ENCODE data around the gene KLC1.
"Not testable (repeated sequence)": the region's sequence is repeated elsewhere in the genome, so short reads cannot be mapped to it uniquely, and the experiment has no call there.

The KLC1 gene

GRCh38 chr14:103628684-103629502, at the start of gene KLC1:
TSS of gene KLC1 (plus strand) at chr14:103629211. CDS start at chr14:103654565, 25,354 bp downstream.
- peak; percentile 92 for DNase-seq (ENCODE audit: low spot score)

GRCh38 chr14:103581206-103581605, 47.8 kb upstream of the KLC1 start:
- DNase-seq (ENCODE audit: low spot score) = no peak

GRCh38 chr14:103581954-103582703, 46.9 kb upstream of the KLC1 start:
- DNase-seq (ENCODE audit: low spot score) = no peak

GRCh38 chr14:103584326-103584915, 44.6 kb upstream of the KLC1 start:
- DNase-seq (ENCODE audit: low spot score) = no peak

DNA sequence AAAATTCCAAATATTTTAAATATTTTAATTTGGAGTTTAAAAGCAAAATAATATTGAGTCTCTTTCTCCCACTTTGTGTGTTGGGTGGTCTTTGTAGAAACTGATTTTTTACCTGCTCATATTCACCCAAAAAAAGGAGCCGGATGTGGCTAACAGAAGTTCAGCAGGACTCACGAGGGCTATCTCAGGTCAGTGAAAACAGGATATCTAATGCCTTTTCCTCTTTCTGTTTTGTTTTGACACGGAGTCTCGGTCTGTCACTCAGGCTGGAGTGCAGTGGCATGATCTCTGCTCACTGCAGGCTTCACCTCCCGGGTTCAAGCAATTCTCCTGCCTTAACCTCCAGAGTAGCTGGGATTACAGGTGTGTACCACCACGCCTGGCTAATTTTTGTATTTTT, 35.4 kb upstream of the KLC1 start:
- DNase-seq (ENCODE audit: low spot score) = no peak

DNA sequence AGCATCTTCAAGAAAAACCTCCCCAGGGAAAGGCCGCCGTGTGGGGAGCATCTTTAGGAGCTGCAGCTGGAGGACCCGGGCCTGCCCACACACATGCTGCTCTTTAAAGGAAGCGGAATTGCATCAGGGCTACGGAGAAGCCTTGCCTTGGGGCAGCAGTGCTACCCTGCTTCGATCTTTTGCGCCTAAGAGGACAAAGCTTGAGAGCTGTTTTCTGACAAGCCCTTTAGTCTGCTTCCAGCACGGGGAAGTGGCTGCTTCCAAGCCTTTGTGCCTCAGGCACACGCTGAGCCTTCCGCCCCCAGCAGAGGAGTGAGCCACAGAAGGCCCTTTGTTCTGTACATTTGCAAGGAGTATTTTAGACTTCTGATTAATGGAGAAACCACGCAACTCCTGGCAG, 34.7 kb upstream of the KLC1 start:
- no peak for DNase-seq (ENCODE audit: low spot score)

DNA sequence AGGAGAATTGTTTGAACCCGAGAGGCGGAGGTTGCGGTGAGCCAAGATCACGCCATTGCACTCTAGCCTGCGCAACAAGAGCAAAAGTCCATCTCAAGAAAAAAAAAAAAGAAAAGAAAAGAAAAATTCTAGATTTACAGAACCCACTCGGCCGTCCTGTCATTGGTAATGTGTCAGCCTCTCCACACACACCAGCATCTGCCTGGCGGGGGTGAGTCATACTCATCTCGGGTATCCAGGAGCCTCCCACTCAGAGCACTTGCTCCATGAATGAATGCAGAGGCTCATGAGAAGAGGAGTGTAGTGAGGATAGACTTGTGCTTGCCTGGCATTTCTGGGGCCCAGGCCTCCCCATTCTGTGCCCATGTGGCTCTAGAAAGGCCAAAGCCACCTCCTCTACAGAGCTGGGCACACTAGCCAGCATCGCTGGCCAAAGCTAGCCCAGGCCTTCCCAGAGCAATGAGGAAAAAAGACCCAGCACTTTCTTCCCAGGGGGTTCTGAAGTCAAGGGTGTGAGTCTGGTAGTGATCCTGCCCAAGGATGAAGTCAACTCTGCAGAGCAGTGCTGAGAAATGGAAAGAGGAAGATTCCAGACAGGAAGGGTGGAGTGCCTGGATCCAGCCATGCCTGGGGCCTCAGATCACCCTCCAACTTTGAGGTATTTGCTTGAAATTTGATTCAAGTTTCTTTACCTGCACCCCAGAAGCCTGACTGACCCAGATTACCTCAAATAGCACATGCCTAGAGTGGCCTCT, 31.2 kb upstream of the KLC1 start:
- DNase-seq (ENCODE audit: low spot score) = peak; percentile 93

- DNase-seq (ENCODE audit: low spot score) = no peak
These were observed 28.5 kb upstream of the KLC1 start for GRCh38 chr14:103600503-103600902.

DNA sequence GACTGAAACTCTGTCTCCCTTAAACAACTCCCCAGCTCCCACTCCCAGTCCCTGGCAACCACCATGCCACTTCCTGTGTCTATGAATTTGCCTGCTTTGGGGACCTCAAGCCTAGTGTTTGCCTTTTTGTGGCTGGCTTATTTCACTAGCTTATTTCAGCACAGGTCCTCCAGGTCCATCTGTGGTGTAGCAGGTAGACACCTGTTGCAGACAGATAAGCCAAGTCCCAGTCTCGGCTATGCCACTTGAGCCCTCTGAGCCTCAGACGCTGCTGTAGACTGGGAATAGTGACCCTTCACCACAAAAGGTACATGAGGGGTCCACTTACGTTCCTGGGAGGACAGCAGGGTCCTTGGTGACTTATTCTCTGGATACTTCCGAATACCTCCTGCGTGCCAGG, 24.4 kb upstream of the KLC1 start:
- DNase-seq (ENCODE audit: low spot score) = no peak

DNA sequence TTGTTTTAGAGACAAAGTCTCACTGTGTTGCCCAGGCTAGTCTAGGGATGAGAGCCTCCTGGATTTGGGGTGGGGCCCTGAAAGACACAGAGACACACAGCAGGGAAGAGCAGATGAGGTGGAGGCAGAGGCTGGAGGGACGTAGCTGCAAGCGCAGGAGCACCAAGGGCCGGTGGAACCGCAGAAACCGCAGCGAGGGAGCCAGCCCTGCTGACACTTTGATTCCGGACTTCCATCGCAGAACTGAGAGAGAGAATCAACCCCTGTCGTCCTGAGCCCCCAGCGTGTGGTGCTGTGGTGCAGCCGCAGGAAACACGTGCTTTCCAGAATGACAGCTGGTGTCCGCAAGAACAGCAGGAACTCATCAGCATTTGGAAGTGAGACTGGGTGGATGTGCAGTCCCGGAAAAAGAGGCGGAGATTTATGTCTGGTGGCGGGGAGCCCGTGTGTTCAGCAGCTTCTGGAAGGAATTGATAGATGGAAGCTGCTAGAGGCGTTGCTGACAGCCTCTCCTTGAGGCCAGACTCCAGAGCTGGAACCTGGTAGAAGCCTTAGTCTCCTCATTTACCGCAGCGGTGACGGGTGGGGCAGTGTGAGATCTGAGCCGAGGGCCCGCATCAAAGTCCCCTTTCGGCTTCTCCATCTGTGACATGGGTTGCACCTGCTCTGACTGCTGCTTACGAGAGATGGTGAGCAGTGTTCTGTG, 21.9 kb upstream of the KLC1 start:
- DNase-seq (ENCODE audit: low spot score) = peak; percentile 84

DNA sequence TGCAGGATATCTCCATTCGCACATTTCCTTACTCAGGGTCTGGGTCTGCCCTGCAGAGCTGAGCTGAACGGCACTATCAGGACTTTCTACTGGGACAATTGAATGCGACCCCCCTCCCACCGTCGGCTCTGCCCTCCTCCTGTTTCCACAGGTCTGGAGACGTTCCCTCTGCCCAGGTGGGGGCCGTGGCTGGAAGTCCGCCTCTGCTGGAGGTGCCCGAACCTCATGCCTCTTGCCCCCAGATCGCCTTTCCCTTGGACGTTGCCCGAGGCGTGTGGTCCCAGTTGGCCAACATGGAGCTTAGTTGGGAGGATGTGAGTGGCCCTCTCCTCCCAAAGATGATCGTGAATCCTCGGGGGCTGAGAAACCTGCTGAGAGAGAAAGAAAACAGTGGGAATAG, 21.2 kb upstream of the KLC1 start:
- no peak for DNase-seq (ENCODE audit: low spot score)

- DNase-seq (ENCODE audit: low spot score) = not testable (repeated sequence)
These were observed 19.9 kb upstream of the KLC1 start for GRCh38 chr14:103609081-103609480.

GRCh38 chr14:103611215-103611614, 17.8 kb upstream of the KLC1 start:
- no peak for DNase-seq (ENCODE audit: low spot score)

GRCh38 chr14:103613517-103613916, 15.5 kb upstream of the KLC1 start:
- no peak for DNase-seq (ENCODE audit: low spot score)

DNA sequence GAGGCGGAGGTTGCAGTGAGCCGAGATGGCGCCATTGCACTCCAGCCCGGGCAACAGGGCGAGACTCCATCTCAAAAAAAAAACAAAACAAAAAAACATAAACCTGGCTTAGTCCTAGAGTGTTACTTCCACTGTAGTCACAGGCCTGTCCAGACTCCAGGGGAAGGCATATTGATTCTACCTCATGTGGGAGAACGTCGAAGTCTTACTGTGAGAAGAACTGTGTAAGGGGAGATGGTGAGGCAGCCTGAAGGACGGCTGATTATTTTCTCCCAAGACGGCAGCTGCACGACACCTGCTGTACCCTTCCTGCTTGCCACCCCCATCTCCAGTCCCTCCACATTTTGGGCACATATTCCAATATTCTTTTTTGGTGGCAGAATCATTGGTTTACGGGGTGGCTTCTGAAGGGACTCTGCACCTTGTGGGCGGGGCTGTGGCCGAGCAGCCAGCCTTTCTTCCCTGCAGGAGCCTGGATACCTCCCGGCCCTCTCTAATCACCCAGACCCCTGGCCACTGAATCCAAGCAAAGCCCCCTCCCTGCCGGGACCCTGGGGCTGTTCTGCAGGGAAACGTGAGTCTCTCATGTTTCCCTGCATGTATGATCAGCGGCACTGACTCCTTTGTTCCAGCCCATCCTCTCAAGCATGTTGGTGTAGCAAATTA, 12.2 kb upstream of the KLC1 start:
- no peak for DNase-seq (ENCODE audit: low spot score)

GRCh38 chr14:103619057-103619456, 10.0 kb upstream of the KLC1 start:
- DNase-seq (ENCODE audit: low spot score) = no peak

GRCh38 chr14:103621860-103622259, 7.2 kb upstream of the KLC1 start:
- no peak for DNase-seq (ENCODE audit: low spot score)

GRCh38 chr14:103623308-103623707, 5.7 kb upstream of the KLC1 start:
- no peak for DNase-seq (ENCODE audit: low spot score)

- DNase-seq (ENCODE audit: low spot score) = no peak
These were observed 5.0 kb upstream of the KLC1 start for GRCh38 chr14:103623883-103624482.

DNA sequence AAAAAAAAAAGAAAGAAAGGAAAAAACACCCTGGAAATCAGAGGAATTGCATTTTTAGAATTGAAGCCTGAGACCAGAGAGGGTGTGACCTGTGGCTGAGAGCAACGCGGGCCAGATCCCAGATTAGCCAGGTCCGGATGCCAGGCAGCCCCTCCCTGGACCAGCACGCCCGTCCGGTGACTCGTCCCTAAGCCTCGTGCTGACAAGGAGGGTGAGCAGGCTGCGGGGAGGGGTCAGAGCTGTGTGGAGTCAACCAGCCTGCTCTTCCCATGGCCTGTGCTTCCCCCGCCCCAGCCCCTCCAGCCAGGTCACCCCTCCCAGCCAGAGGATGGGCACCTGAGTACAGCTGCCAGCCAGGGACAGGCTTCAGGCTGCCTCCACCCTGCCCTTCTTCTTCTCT, 4.2 kb upstream of the KLC1 start:
- peak; percentile 79 for DNase-seq (ENCODE audit: low spot score)

Data from AG08396 (cell line).